ENCODE measurements around the gene CAPN5. TPM values are rescaled to one million over a fixed set of nuclear protein-coding genes. Genes with fewer than 3 reads are reported as not detected.

Gene CAPN5
- total and polyA plus RNA-seq, 2 of the 8 experiments (the other 6 are each of a cell fraction or from before 2014, with no cell fraction given), result 21.5 to 22.4 TPM

GRCh38 chr11:77040889-77041288 is 25.9 kb upstream of the CAPN5 start:
- CTCF ChIA-PET (ENCODE audit: partially characterized antibody), result interaction anchor here (0.6 to 4.0 kb wide), 19 partner anchors 9 to 317 kb away, joined by 3 to 40 read pairs (median 6); no protein-coding TSS in a partner anchor

More at GRCh38 chr11:77040889-77041288, 25.9 kb upstream of the CAPN5 start:
- no peaks in the 10 kb centered on the region for H4K20me1 ChIP-seq (replicated peaks in 1 of 2; ENCODE audit: control insufficient read depth in 1 of 2, insufficient read depth in 2 of 2, low read length in 2 of 2)
- DNase-seq (ENCODE audit: low read depth in 1 of 2, low spot score in 2 of 2), result no peak
- no peak overlapping the region for H2AFZ ChIP-seq (ENCODE audit: low read length)
- H4K91ac ChIP-seq (replicated peaks; ENCODE audit: insufficient read length, low read length), result no peak overlapping the region
- no peaks in the 10 kb centered on the region for H3K79me2 ChIP-seq (ENCODE audit: control insufficient read depth in 1 of 2, insufficient read depth in 2 of 2, low read length in 2 of 2)
- no peak overlapping the region for H3K14ac ChIP-seq (ENCODE audit: insufficient read length)
- no peak overlapping the region for H2BK15ac ChIP-seq (ENCODE audit: low read length)
- POLR2A ChIA-PET (ENCODE audit: partially characterized antibody), result no interaction called here
- H3K4me3 ChIP-seq (ENCODE audit: extremely low read depth in 1 of 4, insufficient read depth in 2 of 4, low read depth in 3 of 4, low read length in 4 of 4), result no peak overlapping the region
- H2BK12ac ChIP-seq (ENCODE audit: low read depth, low read length), result no peak overlapping the region
- peaks cover 0 to 8% of the 10 kb centered on the region in 2 experiments; a peak in 2 of 4 replicates for H3K9me3 ChIP-seq (ENCODE audit: insufficient read depth in 2 of 2, low read depth in 1 of 2, low read length in 1 of 2)
- no peak overlapping the region for H3K4me2 ChIP-seq (ENCODE audit: insufficient read depth in 1 of 2, low read depth in 2 of 2, low read length in 2 of 2)
- TF ChIP-seq POLR2AphosphoS5 (IDR thresholded peaks at IDR 0.05; ENCODE audit: low read depth, low read length) (no peak), EGR1 (IDR thresholded peaks at IDR 0.05; ENCODE audit: borderline replicate concordance, low read depth, low read length) (no peak), TCF12 (IDR thresholded peaks at IDR 0.05; ENCODE audit: low read depth, low read length) (no peak), USF2 (IDR thresholded peaks at IDR 0.05; ENCODE audit: low read length) (no peak), BACH1 (IDR thresholded peaks at IDR 0.05; ENCODE audit: low read length) (no peak), CTBP2 (IDR thresholded peaks at IDR 0.05; ENCODE audit: borderline replicate concordance, insufficient read depth, insufficient read length, low read length) (no peak), NRF1 (IDR thresholded peaks at IDR 0.05; ENCODE audit: low read depth, low read length) (no peak), JUND (IDR thresholded peaks at IDR 0.05; ENCODE audit: low read length) (no peak), NANOG (IDR thresholded peaks at IDR 0.05; ENCODE audit: insufficient read depth, low read depth, low read length, poor library complexity, severe bottlenecking) (no peak), JUN (IDR thresholded peaks at IDR 0.05; ENCODE audit: low read depth, low read length) (no peak), POU5F1 (IDR thresholded peaks at IDR 0.05; ENCODE audit: low read depth, low read length) (no peak), EP300 (IDR thresholded peaks at IDR 0.05; ENCODE audit: borderline replicate concordance in 1 of 2, low read depth in 2 of 2, low read length in 2 of 2) (no peak), KDM1A (IDR thresholded peaks at IDR 0.05; ENCODE audit: borderline replicate concordance, low read length) (no peak)
- no peak overlapping the region for H3K4ac ChIP-seq (replicated peaks; ENCODE audit: insufficient read length, low read depth, low read length)
- H3K9ac ChIP-seq (replicated peaks in 1 of 4; ENCODE audit: extremely low read depth in 1 of 4, low read depth in 3 of 4, low read length in 3 of 4), result no peak overlapping the region
- H4K5ac ChIP-seq (ENCODE audit: insufficient read length, low read depth, low read length), result no peak overlapping the region
- H3K23me2 ChIP-seq (ENCODE audit: low read depth, low read length), result peaks cover 4% of the 10 kb centered on the region; the same call in 1 of the 2 replicates
- no peak overlapping the region for H2BK20ac ChIP-seq (ENCODE audit: low read length)
- no peak overlapping the region for H3K23ac ChIP-seq (ENCODE audit: insufficient read length)
- 90% methylated on average over 13 of the region's 13 CpGs; no CpG with 5 or more reads in 1 of the 2 experiments for WGBS, 2 experiments (ENCODE audit: extremely low coverage in 1 of 2, insufficient coverage in 1 of 2, insufficient read length in 1 of 2, insufficient replicate concordance in 2 of 2, low coverage in 1 of 2, low lambda C conversion rate in 2 of 2, missing lambda C conversion rate in 1 of 2)
- H2BK5ac ChIP-seq (ENCODE audit: low read depth, low read length), result no peak overlapping the region
- H3K56ac ChIP-seq (replicated peaks; ENCODE audit: insufficient read length, low read depth, low read length), result no peak overlapping the region
- no peaks in the 10 kb centered on the region for H3K79me1 ChIP-seq (ENCODE audit: low read depth, low read length)
- H3K4me1 ChIP-seq (replicated peaks in 1 of 4; ENCODE audit: control insufficient read depth in 3 of 4, insufficient read depth in 4 of 4, low read length in 3 of 4), result peaks cover 0 to 9% (median 4%) of the 10 kb centered on the region in 4 experiments; a peak in 6 of 7 replicates
- H2AK5ac ChIP-seq (ENCODE audit: low read depth, low read length), result no peak overlapping the region
- FAIRE-seq, result no peak
- H3K27me3 ChIP-seq (replicated peaks in 1 of 4; ENCODE audit: control insufficient read depth in 3 of 4, extremely low read depth in 1 of 4, insufficient read depth in 3 of 4, low read length in 3 of 4), result peaks cover 14 to 35% (median 33%) of the 10 kb centered on the region in 4 experiments
- H3K27ac ChIP-seq (ENCODE audit: low read depth, low read length), result no peak overlapping the region
- H4K8ac ChIP-seq (ENCODE audit: extremely low read depth, insufficient read depth, low read length), result no peak overlapping the region
- H3K18ac ChIP-seq (ENCODE audit: extremely low read depth, low read length), result no peak overlapping the region
- H2BK120ac ChIP-seq (replicated peaks; ENCODE audit: low read depth, low read length), result no peak overlapping the region
- peaks cover 0 to 6% (median 0%) of the 10 kb centered on the region in 4 experiments; a peak in 1 of 8 replicates for H3K36me3 ChIP-seq (ENCODE audit: control insufficient read depth in 2 of 4, insufficient read depth in 4 of 4, low read length in 3 of 4)
